Vagina (tissue), 2 donors: ENCODE measurements around the gene ZIC4. TPM values are rescaled to one million over a fixed set of nuclear protein-coding genes. Genes with fewer than 3 reads are reported as not detected.

Source experiments
- DNase-seq, 2 donors: peaks; one replicate each; pipeline ENCODE4 v3.0.0-alpha.2; 2017; ENCODE audit errors: extremely low spot score in 2 of 2
- H3K27ac ChIP-seq: fragments of 200-600 bp; sonication (generic); one replicate; pipeline ENCODE4 v1.5.1; 2019
- H3K27me3 ChIP-seq: fragments of 200-600 bp; sonication (generic); one replicate; pipeline ENCODE4 v1.5.1; 2019
- H3K36me3 ChIP-seq, 2 donors: fragments of 200-600 bp; sonication (generic); one replicate each; pipeline ENCODE4 v1.5.1; 2017 to 2019
- H3K4me1 ChIP-seq: fragments of 200-600 bp; sonication (generic); one replicate; pipeline ENCODE4 v1.5.1; 2019
- H3K4me3 ChIP-seq, 2 donors: fragments of 200-600 bp; sonication (generic); 1 replicate in 1 of 2; 2 replicates in 1 of 2; pipeline ENCODE4 v1.5.1; 2016 to 2019
- H3K9me3 ChIP-seq: fragments of 200-600 bp; sonication (generic); one replicate; pipeline ENCODE4 v1.5.1; 2019
- POLR2A ChIP-seq, 2 donors: fragments of 450-650 bp; IDR thresholded peaks; one replicate each; pipeline ENCODE4 v1.6.1; 2017; ENCODE audit warnings: antibody characterized with exemption in 2 of 2, mild to moderate bottlenecking in 2 of 2, moderate library complexity in 2 of 2
- POLR2AphosphoS5 ChIP-seq, 2 donors: sonication (generic); formaldehyde crosslinking; IDR thresholded peaks; one replicate each; pipeline ENCODE4 v1.9.0; 2017; ENCODE audit warnings: antibody characterized with exemption in 2 of 2, mild to moderate bottlenecking in 2 of 2, low read depth in 1 of 2; ENCODE audit not compliant: insufficient read depth in 1 of 2
- intact Hi-C: fragments of 100-400 bp; cut with DNase I; formaldehyde crosslinking; loops from one replicate; pipeline ENCODE4 v1.15.1; 2023
- total RNA-seq: library from RNA; depleted of rRNA; stranded (reverse); fragments of >200 nt; gene quantifications from one replicate; pipeline ENCODE4 v1.2.3, GENCODE V29; 2016
- TF ChIP-seq, protein P1 (sequence below), 3 experiments: fragments of 450-650 bp in 2 of 3; fragments of 200-600 bp in 1 of 3; sonication (generic) in 1 of 3; IDR thresholded peaks; one replicate each; pipeline ENCODE4 v1.5.1; 2017 to 2019; ENCODE audit warnings: antibody characterized with exemption in 3 of 3, mild to moderate bottlenecking in 2 of 3, moderate library complexity in 2 of 3

Gene ZIC4
- total RNA-seq, 1 donor from 2014 or later = not detected

DNA sequence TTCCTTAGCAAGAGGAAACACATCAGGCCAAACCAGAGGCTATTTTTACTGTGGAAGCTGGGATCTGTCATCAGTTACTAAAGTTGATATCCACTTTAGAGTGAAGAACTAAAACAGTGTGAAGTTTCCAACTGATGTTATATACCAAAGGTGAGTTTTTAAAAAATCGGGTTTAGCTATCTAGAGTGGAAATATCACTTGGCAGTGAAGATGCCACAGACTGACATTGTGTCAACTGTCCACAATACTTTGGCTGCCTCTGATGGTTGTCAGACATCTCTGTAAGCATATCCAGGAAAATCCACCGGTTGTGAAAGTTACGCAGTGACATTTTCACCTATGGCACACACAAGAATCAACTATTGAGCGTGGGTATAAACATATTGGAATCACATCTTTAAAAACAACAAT, 12.0 kb upstream of the ZIC4 start:
- H3K9me3 ChIP-seq = no peaks in the 10 kb centered on the region
- H3K27ac ChIP-seq = no peak overlapping the region
- H3K4me1 ChIP-seq = peaks cover 14% of the 10 kb centered on the region
- H3K4me3 ChIP-seq = no peak overlapping the region
- H3K36me3 ChIP-seq = no peaks in the 10 kb centered on the region
- H3K27me3 ChIP-seq = peaks cover 41% of the 10 kb centered on the region
- no peak for DNase-seq
- intact Hi-C loops = no loop called here
- TF ChIP-seq, protein P1, sequence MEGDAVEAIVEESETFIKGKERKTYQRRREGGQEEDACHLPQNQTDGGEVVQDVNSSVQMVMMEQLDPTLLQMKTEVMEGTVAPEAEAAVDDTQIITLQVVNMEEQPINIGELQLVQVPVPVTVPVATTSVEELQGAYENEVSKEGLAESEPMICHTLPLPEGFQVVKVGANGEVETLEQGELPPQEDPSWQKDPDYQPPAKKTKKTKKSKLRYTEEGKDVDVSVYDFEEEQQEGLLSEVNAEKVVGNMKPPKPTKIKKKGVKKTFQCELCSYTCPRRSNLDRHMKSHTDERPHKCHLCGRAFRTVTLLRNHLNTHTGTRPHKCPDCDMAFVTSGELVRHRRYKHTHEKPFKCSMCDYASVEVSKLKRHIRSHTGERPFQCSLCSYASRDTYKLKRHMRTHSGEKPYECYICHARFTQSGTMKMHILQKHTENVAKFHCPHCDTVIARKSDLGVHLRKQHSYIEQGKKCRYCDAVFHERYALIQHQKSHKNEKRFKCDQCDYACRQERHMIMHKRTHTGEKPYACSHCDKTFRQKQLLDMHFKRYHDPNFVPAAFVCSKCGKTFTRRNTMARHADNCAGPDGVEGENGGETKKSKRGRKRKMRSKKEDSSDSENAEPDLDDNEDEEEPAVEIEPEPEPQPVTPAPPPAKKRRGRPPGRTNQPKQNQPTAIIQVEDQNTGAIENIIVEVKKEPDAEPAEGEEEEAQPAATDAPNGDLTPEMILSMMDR (IDR thresholded peaks at IDR 0.05) = no peak
- TF ChIP-seq POLR2AphosphoS5 (IDR thresholded peaks at IDR 0.05; ENCODE audit: insufficient read depth in 1 of 2, low read depth in 1 of 2) = no peak
- TF ChIP-seq POLR2A (IDR thresholded peaks at IDR 0.05) = no peak

DNA sequence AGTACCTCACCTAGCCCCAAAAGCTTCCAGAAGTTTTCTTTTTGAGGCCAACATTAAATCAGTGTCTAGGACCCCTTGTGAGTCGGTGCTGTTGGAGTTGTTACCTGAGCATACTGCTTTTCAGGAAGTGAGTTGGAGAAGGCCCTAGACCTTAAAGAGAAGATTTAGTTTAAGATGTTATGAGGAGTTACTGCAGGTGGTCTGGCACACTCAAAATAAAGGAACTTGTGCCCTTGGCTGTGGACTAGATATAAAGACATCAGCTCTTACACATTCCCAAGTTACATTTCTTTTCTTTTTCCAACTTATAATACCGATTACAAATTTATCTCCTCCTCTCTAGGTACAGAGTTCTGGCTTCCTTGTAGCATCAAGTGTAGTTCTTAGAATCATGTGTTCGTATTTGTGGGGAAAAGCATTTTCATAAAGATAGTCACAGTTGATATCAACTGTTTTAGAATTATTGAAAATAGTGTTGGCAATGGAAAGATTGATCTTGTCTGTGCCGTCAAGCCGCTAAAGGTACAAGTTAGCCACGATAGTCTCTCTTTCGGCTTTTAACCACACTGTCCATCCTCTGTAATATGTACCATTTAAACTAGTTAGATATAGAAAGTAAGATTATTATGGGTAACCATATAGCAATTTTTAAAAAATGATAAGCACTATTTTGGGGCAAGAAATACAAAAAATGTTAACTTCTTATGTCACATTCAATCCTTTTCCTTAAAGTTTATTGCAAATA, 11.4 kb upstream of the ZIC4 start:
- Histone ChIP-seq H3K4me3 (no peak overlapping the region), H3K36me3 (no peaks in the 10 kb centered on the region), H3K9me3 (no peaks in the 10 kb centered on the region), H3K27ac (no peak overlapping the region), H3K27me3 (peaks cover 48% of the 10 kb centered on the region), H3K4me1 (peaks cover 20% of the 10 kb centered on the region)
- no peak for DNase-seq
- intact Hi-C loops = no loop called here
- TF ChIP-seq POLR2A (IDR thresholded peaks at IDR 0.05) = no peak
- TF ChIP-seq POLR2AphosphoS5 (IDR thresholded peaks at IDR 0.05; ENCODE audit: insufficient read depth in 1 of 2, low read depth in 1 of 2) = no peak
- TF ChIP-seq, protein P1 (IDR thresholded peaks at IDR 0.05) = no peak

- Histone ChIP-seq H3K27ac (no peak overlapping the region), H3K27me3 (peaks cover 50% of the 10 kb centered on the region), H3K9me3 (no peaks in the 10 kb centered on the region), H3K4me1 (peaks cover 25% of the 10 kb centered on the region), H3K36me3 (no peaks in the 10 kb centered on the region), H3K4me3 (no peak overlapping the region)
- TF ChIP-seq, protein P1 (IDR thresholded peaks at IDR 0.05) = no peak
- TF ChIP-seq POLR2AphosphoS5 (IDR thresholded peaks at IDR 0.05; ENCODE audit: insufficient read depth in 1 of 2, low read depth in 1 of 2) (no peak), POLR2A (IDR thresholded peaks at IDR 0.05) (no peak)
- intact Hi-C loops = no loop called here
- DNase-seq = no peak
Measured at GRCh38 chr3:147416931-147417330, 10.6 kb upstream of the ZIC4 start.

GRCh38 chr3:147415874-147416273, 9.5 kb upstream of the ZIC4 start:
- no peak overlapping the region for H3K4me3 ChIP-seq
- peaks cover 47% of the 10 kb centered on the region for H3K27me3 ChIP-seq
- peaks cover 30% of the 10 kb centered on the region for H3K4me1 ChIP-seq
- no peaks in the 10 kb centered on the region for H3K9me3 ChIP-seq
- intact Hi-C loops = no loop called here
- TF ChIP-seq, protein P1 (IDR thresholded peaks at IDR 0.05) = no peak
- TF ChIP-seq POLR2AphosphoS5 (IDR thresholded peaks at IDR 0.05; ENCODE audit: insufficient read depth in 1 of 2, low read depth in 1 of 2) (no peak), POLR2A (IDR thresholded peaks at IDR 0.05) (no peak)
- no peak overlapping the region for H3K27ac ChIP-seq
- no peak for DNase-seq
- no peaks in the 10 kb centered on the region for H3K36me3 ChIP-seq

GRCh38 chr3:147415286-147415685, 8.9 kb upstream of the ZIC4 start:
- no peak for DNase-seq
- TF ChIP-seq, protein P1 (IDR thresholded peaks at IDR 0.05) = no peak
- no peak for TF ChIP-seq POLR2A (IDR thresholded peaks at IDR 0.05)
- no peak for TF ChIP-seq POLR2AphosphoS5 (IDR thresholded peaks at IDR 0.05; ENCODE audit: insufficient read depth in 1 of 2, low read depth in 1 of 2)
- peaks cover 36% of the 10 kb centered on the region for H3K4me1 ChIP-seq
- H3K4me3 ChIP-seq = no peak overlapping the region
- no peaks in the 10 kb centered on the region for H3K9me3 ChIP-seq
- no peaks in the 10 kb centered on the region for H3K36me3 ChIP-seq
- intact Hi-C loops = no loop called here
- no peak overlapping the region for H3K27ac ChIP-seq
- H3K27me3 ChIP-seq = peaks cover 53% of the 10 kb centered on the region
